GM12878 (cell line): ENCODE data around the gene CDYL. TPM values are rescaled to one million over a fixed set of nuclear protein-coding genes. Genes with fewer than 3 reads are reported as not detected.

Experiments used
- ATAC-seq: fragments of 200-7000 bp; cut with Tn5 transposase; 3 replicates; pipeline ENCODE4 v1.9.1; 2020; ENCODE audit warnings: mild to moderate bottlenecking, moderate library complexity
- BruUV-seq: library from RNA; stranded (reverse); fragments of 400-500 nt; replicated peaks from 2 replicates; lab custom pipeline; 2021; lab: Mats Ljungman, UMichigan
- CTCF ChIA-PET: fragments of 300-600 bp; sonication (Branson Sonifier 250); formaldehyde crosslinking; extraction: SDS; loops from one replicate; lab custom pipeline; 2021; ENCODE audit warnings: inconsistent platforms; lab: Yijun Ruan, JAX
- POLR2A ChIA-PET: fragments of 350-600 bp; formaldehyde crosslinking; extraction: SDS; loops from one replicate; lab custom pipeline; 2021; ENCODE audit warnings: inconsistent platforms; lab: Charles Lee
- RAD21 ChIA-PET: fragments of 300-600 bp; sonication (Branson Sonifier 250); formaldehyde crosslinking; loops from one replicate; lab custom pipeline; 2023; ENCODE audit warnings: antibody characterized with exemption; ENCODE audit not compliant: unreplicated experiment; lab: Charles Lee
- SMC1A ChIA-PET: fragments of 300-600 bp; sonication (Branson Sonifier 250); formaldehyde crosslinking; loops from one replicate; lab custom pipeline; 2023; ENCODE audit not compliant: unreplicated experiment, uncharacterized antibody; lab: Charles Lee
- DNase-seq: peaks from one replicate; pipeline ENCODE4 v3.0.0-alpha.2; 2011; ENCODE audit warnings: low read depth, low spot score
- FAIRE-seq: peaks from 3 replicates; lab custom pipeline; 2011; peaks lifted over from hg19 to GRCh38; lab: Jason Lieb, UNC
- H2AFZ ChIP-seq: 2 replicates; pipeline ENCODE4 v1.6.0; 2011; ENCODE audit warnings: low read depth, low read length, control low read depth; ENCODE audit not compliant: control insufficient read depth
- H3K27ac ChIP-seq: 2 replicates; pipeline ENCODE4 v1.5.1; 2011; ENCODE audit warnings: control low read depth; ENCODE audit not compliant: control insufficient read depth, insufficient read depth
- H3K27me3 ChIP-seq, 2 experiments: replicated peaks in 1 of 2; 2 replicates each; pipeline versions ENCODE4 v1.6.0 to v1.6.1; 2011; ENCODE audit warnings: low read length in 1 of 2; ENCODE audit not compliant: control insufficient read depth in 2 of 2, insufficient read depth in 2 of 2
- H3K36me3 ChIP-seq, 2 experiments: 2 replicates each; pipeline ENCODE4 v1.5.1; 2011; ENCODE audit warnings: low read length in 1 of 2; ENCODE audit not compliant: control insufficient read depth in 2 of 2, insufficient read depth in 2 of 2
- H3K4me1 ChIP-seq: 2 replicates; pipeline ENCODE4 v1.6.1; 2011; ENCODE audit warnings: mild to moderate bottlenecking, low read length, moderate library complexity, mixed read lengths; ENCODE audit not compliant: control insufficient read depth, insufficient read depth
- H3K4me2 ChIP-seq: 2 replicates; pipeline ENCODE4 v1.6.0; 2011; ENCODE audit warnings: control low read depth; ENCODE audit not compliant: control insufficient read depth, insufficient read depth
- H3K4me3 ChIP-seq: fragments of 200-600 bp; sonication (generic); 2 replicates; pipeline ENCODE4 v1.5.1; 2016
- H3K79me2 ChIP-seq: 2 replicates; pipeline ENCODE4 v1.6.0; 2011; ENCODE audit warnings: low read length; ENCODE audit not compliant: control insufficient read depth, insufficient read depth
- H3K9ac ChIP-seq: 2 replicates; pipeline ENCODE4 v1.8.0; 2011; ENCODE audit warnings: low read length, control low read depth, mixed read lengths; ENCODE audit not compliant: control insufficient read depth, insufficient read depth
- H3K9me3 ChIP-seq: replicated peaks from 3 replicates; pipeline ENCODE4 v1.5.1; 2011; ENCODE audit warnings: mild to moderate bottlenecking, low read length; ENCODE audit not compliant: control insufficient read depth, insufficient read depth
- H4K20me1 ChIP-seq: 2 replicates; pipeline ENCODE4 v1.6.0; 2011; ENCODE audit not compliant: control insufficient read depth, insufficient read depth
- CHD4 ChIP-seq: fragments of 200-600 bp; sonication (generic); IDR thresholded peaks from 2 replicates; pipeline ENCODE4 v1.6.1; 2016; ENCODE audit warnings: mild to moderate bottlenecking
- CUX1 ChIP-seq: IDR thresholded peaks from 2 replicates; pipeline ENCODE4 v1.6.1; 2012; ENCODE audit warnings: improper control_type of control experiment, low read depth, low read length; ENCODE audit not compliant: insufficient replicate concordance
- GABPA ChIP-seq: IDR thresholded peaks from 2 replicates; pipeline ENCODE4 v1.6.1; 2014; ENCODE audit warnings: antibody characterized with exemption, low read depth, mild to moderate bottlenecking, inconsistent platforms
- RAD51 ChIP-seq: fragments of 450-650 bp; IDR thresholded peaks from 2 replicates; pipeline ENCODE4 v1.6.1; 2016; ENCODE audit warnings: moderate library complexity, mild to moderate bottlenecking, inconsistent platforms
- USF2 ChIP-seq: IDR thresholded peaks from 2 replicates; pipeline ENCODE4 v1.6.1; 2011; ENCODE audit warnings: low read depth, low read length, improper control_type of control experiment, borderline replicate concordance
- YBX1 ChIP-seq: fragments of 450-650 bp; IDR thresholded peaks from 2 replicates; pipeline ENCODE4 v1.6.1; 2016; ENCODE audit warnings: antibody characterized with exemption
- YY1 ChIP-seq: IDR thresholded peaks from 2 replicates; pipeline ENCODE4 v1.6.1; 2011; ENCODE audit warnings: low read depth, mild to moderate bottlenecking, low read length
- ZBTB11 ChIP-seq: fragments of 450-650 bp; formaldehyde crosslinking; IDR thresholded peaks from 2 replicates; pipeline ENCODE4 v1.5.0; 2022; ENCODE audit warnings: mild to moderate bottlenecking, missing genetic modification characterization
- ZNF592 ChIP-seq: fragments of 450-650 bp; IDR thresholded peaks from 2 replicates; pipeline ENCODE4 v1.6.1; 2017; ENCODE audit warnings: mild to moderate bottlenecking, moderate library complexity
- in situ Hi-C: fragments of 300-500 bp; cut with MboI; formaldehyde crosslinking; loops from 9 replicates; pipeline ENCODE4 v1.14.3; 2018; ENCODE audit warnings: mixed read lengths
- intact Hi-C: fragments of 100-400 bp; cut with micrococcal nuclease; formaldehyde crosslinking; loops from one replicate; pipeline ENCODE4 v1.14.2; 2022; ENCODE audit not compliant: unreplicated experiment
- polyA plus RNA-seq, 11 experiments: library from polyadenylated mRNA; depleted of rRNA in 4 of 11; unstranded in 6 of 11; stranded (reverse) in 5 of 11; fragments of >200 nt; fragmentation: Nextera tagmentation in 4 of 11; fragmentation: Illumina TruSeq in 1 of 11; extraction: Ambion mirVana in 4 of 11; extraction: Trizol in 1 of 11; gene quantifications; 1 replicate in 1 of 11; 2 replicates in 10 of 11; pipeline versions ENCODE4 v1.2.1 to v1.2.3, GENCODE V29; 2011 to 2016; ENCODE audit warnings: inconsistent platforms in 2 of 11, missing spikeins in 2 of 11, low read depth in 1 of 11
- total RNA-seq, 4 experiments: library from RNA; depleted of rRNA in 3 of 4; stranded (reverse); fragments of >200 nt in 3 of 4; fragmentation: Illumina TruSeq in 1 of 4; extraction: Trizol in 1 of 4; gene quantifications; 2 replicates each; pipeline versions ENCODE4 v1.2.1 to v1.2.3, GENCODE V29; 2013 to 2021

CDYL gene
- total and polyA plus RNA-seq, 10 of the 15 experiments (the other 5 are each of a cell fraction or from before 2014, with no cell fraction given), result 9.3 to 61.2 (median 28.5) TPM

DNA sequence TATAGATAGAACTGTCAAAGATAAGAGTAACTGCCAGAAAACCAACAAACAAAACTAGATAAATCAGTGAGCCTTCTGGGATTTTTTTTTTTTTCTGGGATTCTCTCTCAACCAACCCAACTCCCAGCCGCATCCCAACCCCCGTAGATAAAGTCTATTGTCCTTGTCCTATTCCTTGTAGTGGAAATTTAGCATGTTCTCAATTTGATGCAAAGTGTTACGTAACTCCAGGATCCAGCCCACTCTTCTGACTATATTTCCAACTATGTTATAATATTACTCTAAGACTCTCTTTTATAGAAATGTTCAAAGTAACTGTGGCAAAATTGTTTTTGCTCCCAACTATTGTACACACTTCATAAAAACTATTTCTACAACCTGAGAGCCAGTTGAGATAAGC lies 15.4 kb upstream of the CDYL start (continued):
- no peak for TF ChIP-seq ZNF592

DNA sequence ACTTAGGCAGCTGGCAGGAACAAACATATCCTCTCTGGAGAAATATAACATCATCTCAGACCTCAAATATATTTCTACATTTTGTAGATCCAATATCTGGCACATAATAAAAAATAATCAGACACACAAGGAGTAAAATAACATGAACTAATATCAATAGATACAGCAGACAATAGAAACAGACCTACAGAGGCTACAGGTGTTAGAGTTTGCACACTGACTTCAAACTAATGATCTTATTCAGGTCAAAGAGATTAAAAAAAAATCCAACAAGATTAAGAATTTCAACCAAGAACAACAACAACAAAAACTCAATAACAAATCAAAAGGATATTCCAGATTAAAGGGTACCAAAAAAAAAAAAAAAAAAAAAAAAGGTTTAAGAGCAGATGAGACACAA lies 13.9 kb upstream of the CDYL start:
- Histone ChIP-seq H3K4me2 (no peak overlapping the region), H2AFZ (no peak overlapping the region), H4K20me1 (no peaks in the 10 kb centered on the region), H3K79me2 (no peaks in the 10 kb centered on the region), H3K9ac (no peak overlapping the region), H3K27me3 (no peaks in the 10 kb centered on the region), H3K4me3 (no peak overlapping the region), H3K9me3 (no peaks in the 10 kb centered on the region; the same call in 1 of the 3 replicates), H3K27ac (no peak overlapping the region), H3K4me1 (no peaks in the 10 kb centered on the region), H3K36me3 (no peaks in the 10 kb centered on the region)
- FAIRE-seq (no peak), DNase-seq (no peak), ATAC-seq (no peak)
- intact Hi-C loops, result no loop called here
- no TSS peak for BruUV-seq
- ChIA-PET CTCF (interaction anchor here (1.2 kb wide), 1 partner anchor 85 kb away, joined by 3 read pairs; no protein-coding TSS in a partner anchor), RAD21 (interaction anchor here (0.5 kb wide), 1 partner anchor 443 kb away, joined by 3 read pairs; no protein-coding TSS in a partner anchor), SMC1A (interaction anchor here (1.0 kb wide), 1 partner anchor 8 kb away, joined by 3 read pairs; no protein-coding TSS in a partner anchor), POLR2A (no interaction called here)
- in situ Hi-C loops, result no loop called here
- TF ChIP-seq YBX1 (no peak), YY1 (no peak), USF2 (no peak), ZBTB11 (no peak), CUX1 (no peak), GABPA (no peak), CHD4 (no peak), RAD51 (no peak)
